ENCODE results near the gene NRXN3. TPM values are rescaled to one million over a fixed set of nuclear protein-coding genes. Genes with fewer than 3 reads are reported as not detected.

Gene NRXN3
- total and polyA plus RNA-seq, 2 of the 4 experiments (the other 2 are of a cell fraction), result 4.8 to 25.1 TPM

- no peak overlapping the region for H2BK120ac ChIP-seq (ENCODE audit: low read depth, low read length)
- no peak overlapping the region for H2AK5ac ChIP-seq (ENCODE audit: low read depth, low read length)
- H2BK15ac ChIP-seq (ENCODE audit: low read depth, low read length), result no peak overlapping the region
- no peaks in the 10 kb centered on the region for H3K4me1 ChIP-seq (ENCODE audit: control insufficient read depth, insufficient read depth, low read length)
- H2AFZ ChIP-seq (replicated peaks; ENCODE audit: low read length, poor library complexity), result peak overlapping the region; percentile 57
- no peak overlapping the region for H3K18ac ChIP-seq (ENCODE audit: low read depth, low read length)
- dilution Hi-C loops (cut with HindIII; ENCODE audit: low sequenced_read_pairs, unreplicated experiment) (no loop called here), in situ Hi-C loops (cut with MboI; ENCODE audit: low sequenced_read_pairs) (loop anchor here (25.0 kb wide), 1 partner anchor 736 kb away; no protein-coding TSS in a partner anchor), intact Hi-C loops (cut with micrococcal nuclease) (loop anchor here (10.0 kb wide), 1 partner anchor 943 kb away; no protein-coding TSS in a partner anchor)
- no peak overlapping the region for H2BK20ac ChIP-seq (ENCODE audit: low read depth, low read length)
- no peak overlapping the region for H3K4me3 ChIP-seq (ENCODE audit: insufficient read depth, low read depth, low read length)
- no peaks in the 10 kb centered on the region for H3K9me1 ChIP-seq (ENCODE audit: insufficient read depth, low read length)
- H3K23ac ChIP-seq (ENCODE audit: low read depth, low read length), result no peak overlapping the region
- peak; percentile 26 for DNase-seq
- H3K79me1 ChIP-seq (ENCODE audit: low read depth in 1 of 2, low read length in 2 of 2), result no peaks in the 10 kb centered on the region
- H2BK5ac ChIP-seq (ENCODE audit: low read depth, low read length, poor library complexity, severe bottlenecking), result no peak overlapping the region
- H3K9ac ChIP-seq (ENCODE audit: low read depth, low read length), result no peak overlapping the region
- no peaks in the 10 kb centered on the region for H3K27me3 ChIP-seq (ENCODE audit: control insufficient read depth, insufficient read depth, low read length)
- H4K5ac ChIP-seq (ENCODE audit: low read depth, low read length), result no peak overlapping the region
- BruUV-seq (replicated peaks), result no TSS peak
- WGBS, 2 experiments (ENCODE audit: extremely low coverage in 2 of 2, insufficient read length in 1 of 2), result 39% methylated on average over 7 of the region's 13 CpGs; no CpG with 5 or more reads in 1 of the 2 experiments
- H2AK9ac ChIP-seq (replicated peaks; ENCODE audit: low read depth, low read length, poor library complexity), result no peak overlapping the region
- no peak overlapping the region for H3K4ac ChIP-seq (ENCODE audit: low read depth, low read length)
- ChIA-PET CTCF (interaction anchor here (0.9 kb wide), 1 partner anchor 737 kb away, joined by 4 read pairs; no protein-coding TSS in a partner anchor), POLR2A (ENCODE audit: unreplicated experiment) (no interaction called here)
- no peak overlapping the region for H3K56ac ChIP-seq (ENCODE audit: extremely low read depth, insufficient read depth, low read length)
- peak; percentile 94 for ATAC-seq (ENCODE audit: low read depth)
- H4K8ac ChIP-seq (ENCODE audit: low read depth in 2 of 2, low read length in 2 of 2), result no peak overlapping the region
- no peaks in the 10 kb centered on the region for H4K20me1 ChIP-seq (ENCODE audit: insufficient read depth, low read length)
- no peak overlapping the region for H3K4me2 ChIP-seq (ENCODE audit: low read depth, low read length)
- H3K36me3 ChIP-seq (ENCODE audit: control insufficient read depth, insufficient read depth, low read length), result no peaks in the 10 kb centered on the region
- H3K9me3 ChIP-seq (ENCODE audit: control insufficient read depth, insufficient read depth, low read length), result peaks cover 9% of the 10 kb centered on the region; the same call in 1 of the 2 replicates
- no peak overlapping the region for H3K14ac ChIP-seq (replicated peaks; ENCODE audit: low read depth, low read length)
- H3K27ac ChIP-seq (ENCODE audit: insufficient read depth, low read length), result no peak overlapping the region
- no peak overlapping the region for H4K91ac ChIP-seq (ENCODE audit: insufficient read depth, low read depth, low read length)
- no peak for TF ChIP-seq MAFK (IDR thresholded peaks at IDR 0.05; ENCODE audit: low read depth, low read length)
- TF ChIP-seq NFE2L2 (IDR thresholded peaks at IDR 0.05; ENCODE audit: low read depth, low read length), result no peak
- peak; percentile 73 for TF ChIP-seq RAD21 (IDR thresholded peaks at IDR 0.05; ENCODE audit: low read length)
- peak; percentile 87 for TF ChIP-seq CTCF (conservative IDR thresholded peaks at IDR 0.05; ENCODE audit: low read depth, low read length)
- peak; percentile 46 for TF ChIP-seq SMC3 (IDR thresholded peaks at IDR 0.05; ENCODE audit: low read depth, low read length)
- TF ChIP-seq BHLHE40 (IDR thresholded peaks at IDR 0.05; ENCODE audit: low read depth, low read length), result peak; percentile 92
- no peak for TF ChIP-seq FOS (IDR thresholded peaks at IDR 0.05; ENCODE audit: low read depth, low read length)
- TF ChIP-seq CEBPB (IDR thresholded peaks at IDR 0.05; ENCODE audit: low read depth, low read length), result no peak
- TF ChIP-seq, protein P1, sequence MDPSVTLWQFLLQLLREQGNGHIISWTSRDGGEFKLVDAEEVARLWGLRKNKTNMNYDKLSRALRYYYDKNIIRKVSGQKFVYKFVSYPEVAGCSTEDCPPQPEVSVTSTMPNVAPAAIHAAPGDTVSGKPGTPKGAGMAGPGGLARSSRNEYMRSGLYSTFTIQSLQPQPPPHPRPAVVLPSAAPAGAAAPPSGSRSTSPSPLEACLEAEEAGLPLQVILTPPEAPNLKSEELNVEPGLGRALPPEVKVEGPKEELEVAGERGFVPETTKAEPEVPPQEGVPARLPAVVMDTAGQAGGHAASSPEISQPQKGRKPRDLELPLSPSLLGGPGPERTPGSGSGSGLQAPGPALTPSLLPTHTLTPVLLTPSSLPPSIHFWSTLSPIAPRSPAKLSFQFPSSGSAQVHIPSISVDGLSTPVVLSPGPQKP (IDR thresholded peaks at IDR 0.05; ENCODE audit: borderline replicate concordance, low read depth, low read length), result no peak
- no peak for TF ChIP-seq CHD1 (IDR thresholded peaks at IDR 0.05; ENCODE audit: low read depth, low read length)
- TF ChIP-seq MXI1 (IDR thresholded peaks at IDR 0.05; ENCODE audit: borderline replicate concordance, low read depth, low read length), result no peak
- TF ChIP-seq, protein P2, sequence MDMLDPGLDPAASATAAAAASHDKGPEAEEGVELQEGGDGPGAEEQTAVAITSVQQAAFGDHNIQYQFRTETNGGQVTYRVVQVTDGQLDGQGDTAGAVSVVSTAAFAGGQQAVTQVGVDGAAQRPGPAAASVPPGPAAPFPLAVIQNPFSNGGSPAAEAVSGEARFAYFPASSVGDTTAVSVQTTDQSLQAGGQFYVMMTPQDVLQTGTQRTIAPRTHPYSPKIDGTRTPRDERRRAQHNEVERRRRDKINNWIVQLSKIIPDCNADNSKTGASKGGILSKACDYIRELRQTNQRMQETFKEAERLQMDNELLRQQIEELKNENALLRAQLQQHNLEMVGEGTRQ (IDR thresholded peaks at IDR 0.05; ENCODE audit: low read depth, low read length), result peak; percentile 49; the same call in 1 of the 2 replicates
- no peak for TF ChIP-seq POLR2A (IDR thresholded peaks at IDR 0.05; ENCODE audit: low read depth, low read length)
- TF ChIP-seq RCOR1 (IDR thresholded peaks at IDR 0.05; ENCODE audit: insufficient replicate concordance, low read length), result no peak
Observed at GRCh38 chr14:78598046-78598920, 428.1 kb downstream of the NRXN3 start.

Data from IMR-90 (cell line).